AG09309 (cell line): ENCODE measurements around the gene GLOD5.
A peak's percentile ranks its signal among the peaks of the same experiment; 100 is the strongest.

ENCODE experiments used
- DNase-seq: peaks from one replicate; pipeline ENCODE4 v3.0.0-alpha.2; 2010; ENCODE audit warnings: low read depth
- H3K4me3 ChIP-seq: 2 replicates; pipeline ENCODE4 v1.5.1; 2011; ENCODE audit warnings: mild to moderate bottlenecking, low read depth, low read length, moderate library complexity; ENCODE audit not compliant: control insufficient read depth
- CTCF ChIP-seq: IDR thresholded peaks from 2 replicates; pipeline ENCODE4 v1.5.1; 2011; ENCODE audit warnings: mild to moderate bottlenecking, low read depth, low read length, inconsistent platforms; ENCODE audit not compliant: insufficient read depth, control insufficient read depth; ENCODE audit errors: missing control alignments

GLOD5 gene

GRCh38 chrX:48719958-48720357 lies 41.6 kb upstream of the GLOD5 start:
- no peak for TF ChIP-seq CTCF
- H3K4me3 ChIP-seq = no peak overlapping the region
- no peak for DNase-seq

GRCh38 chrX:48720577-48721250 lies 40.8 kb upstream of the GLOD5 start:
- no peak for TF ChIP-seq CTCF
- DNase-seq = no peak

DNA sequence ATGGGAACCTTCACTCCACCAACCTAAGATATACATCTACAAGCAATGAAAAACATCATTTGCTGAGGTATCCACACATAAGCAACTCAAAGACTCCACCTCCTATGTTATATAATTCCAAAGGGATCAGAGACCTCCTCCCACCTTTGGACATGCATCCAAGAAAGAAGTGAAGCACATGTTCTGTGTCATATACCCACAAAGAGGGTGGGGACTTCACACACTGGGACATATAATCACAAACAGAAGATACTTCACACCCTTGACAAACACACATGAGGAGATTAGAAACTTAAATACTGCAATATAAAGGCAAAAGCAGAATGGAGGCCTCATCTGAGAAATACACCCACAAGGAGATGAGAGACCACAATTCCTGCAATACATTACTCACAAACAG lies 39.6 kb upstream of the GLOD5 start:
- TF ChIP-seq CTCF = no peak
- no peak overlapping the region for H3K4me3 ChIP-seq
- DNase-seq = no peak

More at GRCh38 chrX:48720577-48721250, 40.8 kb upstream of the GLOD5 start:
- H3K4me3 ChIP-seq = no peak overlapping the region

GRCh38 chrX:48726596-48726995 lies 35.0 kb upstream of the GLOD5 start:
- no peak overlapping the region for H3K4me3 ChIP-seq
- no peak for TF ChIP-seq CTCF
- no peak for DNase-seq

DNA sequence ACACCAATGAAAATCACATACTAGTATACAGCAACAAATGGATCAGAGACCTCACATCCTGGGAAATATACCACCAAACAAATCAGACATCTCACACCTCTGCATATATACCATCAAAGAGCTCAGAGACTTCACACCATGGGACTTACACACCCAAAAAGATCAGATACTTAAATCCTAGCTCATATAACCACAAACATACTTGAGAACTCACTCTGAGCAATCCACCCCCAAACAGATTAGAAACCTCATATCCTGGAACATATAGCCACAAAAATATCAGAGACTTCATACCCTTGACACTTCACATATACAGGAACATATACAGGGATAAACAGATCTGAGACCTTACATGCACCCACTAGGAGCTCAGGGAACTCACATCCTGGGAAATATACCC lies 32.9 kb upstream of the GLOD5 start:
- no peak overlapping the region for H3K4me3 ChIP-seq
- DNase-seq = no peak
- TF ChIP-seq CTCF = no peak

- TF ChIP-seq CTCF = no peak
- H3K4me3 ChIP-seq = peak overlapping the region; percentile 16; the same call in 1 of the 2 replicates
- DNase-seq = no peak
These were observed 25.2 kb upstream of the GLOD5 start for GRCh38 chrX:48736303-48736702.
